ENCODE measurements around the gene CAPZB. TPM values are rescaled to one million over a fixed set of nuclear protein-coding genes. Genes with fewer than 3 reads are reported as not detected.

CAPZB gene
- total RNA-seq, 1 experiment from 2014 or later: 198 TPM

- no peak for DNase-seq
- no peaks in the 10 kb centered on the region for H3K27me3 Mint-ChIP-seq (ENCODE audit: unreplicated experiment)
- H3K4me1 Mint-ChIP-seq (ENCODE audit: low read depth, unreplicated experiment): peaks cover 25% of the 10 kb centered on the region
- intact Hi-C loops (cut with micrococcal nuclease; ENCODE audit: unreplicated experiment): no loop called here
- no peak for TF ChIP-seq CTCF (IDR thresholded peaks at IDR 0.05; ENCODE audit: unreplicated experiment)
- H3K4me3 Mint-ChIP-seq (ENCODE audit: low read depth, unreplicated experiment): no peak overlapping the region
- H3K9me3 Mint-ChIP-seq (ENCODE audit: low read depth, unreplicated experiment): no peaks in the 10 kb centered on the region
- no peak overlapping the region for H3K27ac Mint-ChIP-seq (ENCODE audit: unreplicated experiment)
- BruUV-seq (replicated peaks): no TSS peak
- H3K36me3 Mint-ChIP-seq (ENCODE audit: insufficient read depth, unreplicated experiment): peaks cover 26% of the 10 kb centered on the region
- CTCF ChIA-PET: no interaction called here
Observed at GRCh38 chr1:19315378-19316198, 169.8 kb downstream of the CAPZB start.

- Mint-ChIP-seq H3K9me3 (ENCODE audit: low read depth, unreplicated experiment) (no peaks in the 10 kb centered on the region), H3K27me3 (ENCODE audit: unreplicated experiment) (no peaks in the 10 kb centered on the region), H3K4me3 (ENCODE audit: low read depth, unreplicated experiment) (no peak overlapping the region), H3K36me3 (ENCODE audit: insufficient read depth, unreplicated experiment) (peaks cover 30% of the 10 kb centered on the region), H3K27ac (ENCODE audit: unreplicated experiment) (no peak overlapping the region), H3K4me1 (ENCODE audit: low read depth, unreplicated experiment) (peaks cover 26% of the 10 kb centered on the region)
- intact Hi-C loops (cut with micrococcal nuclease; ENCODE audit: unreplicated experiment): no loop called here
- BruUV-seq (replicated peaks): no TSS peak
- TF ChIP-seq CTCF (IDR thresholded peaks at IDR 0.05; ENCODE audit: unreplicated experiment): no peak
- DNase-seq: no peak
- CTCF ChIA-PET: no interaction called here
Observed at GRCh38 chr1:19313961-19314882, 171.1 kb downstream of the CAPZB start.

GRCh38 chr1:19313636-19313959 is 171.7 kb downstream of the CAPZB start:
- no peaks in the 10 kb centered on the region for H3K9me3 Mint-ChIP-seq (ENCODE audit: low read depth, unreplicated experiment)
- peaks cover 26% of the 10 kb centered on the region for H3K4me1 Mint-ChIP-seq (ENCODE audit: low read depth, unreplicated experiment)
- intact Hi-C loops (cut with micrococcal nuclease; ENCODE audit: unreplicated experiment): no loop called here
- H3K4me3 Mint-ChIP-seq (ENCODE audit: low read depth, unreplicated experiment): peak overlapping the region; percentile 67
- peaks cover 30% of the 10 kb centered on the region for H3K36me3 Mint-ChIP-seq (ENCODE audit: insufficient read depth, unreplicated experiment)
- CTCF ChIA-PET: no interaction called here
- no peak overlapping the region for H3K27ac Mint-ChIP-seq (ENCODE audit: unreplicated experiment)
- H3K27me3 Mint-ChIP-seq (ENCODE audit: unreplicated experiment): no peaks in the 10 kb centered on the region
- no peak for DNase-seq
- no peak for TF ChIP-seq CTCF (IDR thresholded peaks at IDR 0.05; ENCODE audit: unreplicated experiment)
- BruUV-seq (replicated peaks): no TSS peak

- H3K9me3 Mint-ChIP-seq (ENCODE audit: low read depth, unreplicated experiment): no peaks in the 10 kb centered on the region
- TSS peak; percentile 61 for BruUV-seq (replicated peaks)
- H3K27me3 Mint-ChIP-seq (ENCODE audit: unreplicated experiment): no peaks in the 10 kb centered on the region
- H3K36me3 Mint-ChIP-seq (ENCODE audit: insufficient read depth, unreplicated experiment): peaks cover 33% of the 10 kb centered on the region
- peaks cover 26% of the 10 kb centered on the region for H3K4me1 Mint-ChIP-seq (ENCODE audit: low read depth, unreplicated experiment)
- H3K27ac Mint-ChIP-seq (ENCODE audit: unreplicated experiment): no peak overlapping the region
- no peak for DNase-seq
- no peak for TF ChIP-seq CTCF (IDR thresholded peaks at IDR 0.05; ENCODE audit: unreplicated experiment)
- H3K4me3 Mint-ChIP-seq (ENCODE audit: low read depth, unreplicated experiment): peak overlapping the region; percentile 67
- CTCF ChIA-PET: no interaction called here
- intact Hi-C loops (cut with micrococcal nuclease; ENCODE audit: unreplicated experiment): no loop called here
Observed at GRCh38 chr1:19312782-19313635, 172.3 kb downstream of the CAPZB start.
